SJCRH30 (cell line): ENCODE data around the gene IL6ST. TPM values are rescaled to one million over a fixed set of nuclear protein-coding genes. Genes with fewer than 3 reads are reported as not detected.
A peak's percentile ranks its signal among the peaks of the same experiment; 100 is the strongest.
"Not testable (repeated sequence)": the region's sequence is repeated elsewhere in the genome, so short reads cannot be mapped to it uniquely, and the experiment has no call there.

Source experiments
- DNase-seq, 2 experiments: peaks; one replicate each; pipeline ENCODE4 v3.0.0-alpha.2; 2015 to 2020
- H3K27ac ChIP-seq: fragments of 250-450 bp; sonication (Bioruptor Pico); 2 replicates; pipeline ENCODE4 v1.5.1; 2020; ENCODE audit warnings: mild to moderate bottlenecking, moderate library complexity
- H3K27me3 ChIP-seq: fragments of 250-450 bp; sonication (Bioruptor Pico); 2 replicates; pipeline ENCODE4 v1.5.1; 2020; ENCODE audit warnings: mild to moderate bottlenecking, moderate library complexity
- H3K36me3 ChIP-seq: fragments of 250-450 bp; sonication (Bioruptor Pico); 2 replicates; pipeline ENCODE4 v1.5.1; 2020; ENCODE audit warnings: mild to moderate bottlenecking, moderate library complexity
- H3K4me1 ChIP-seq: fragments of 250-450 bp; sonication (Bioruptor Pico); 2 replicates; pipeline ENCODE4 v1.5.1; 2020; ENCODE audit warnings: mild to moderate bottlenecking, moderate library complexity
- H3K4me3 ChIP-seq: fragments of 250-450 bp; sonication (Bioruptor Pico); 2 replicates; pipeline ENCODE4 v1.5.1; 2020; ENCODE audit warnings: mild to moderate bottlenecking, moderate library complexity
- H3K9me3 ChIP-seq: fragments of 250-450 bp; sonication (Bioruptor Pico); replicated peaks from 2 replicates; pipeline ENCODE4 v1.5.1; 2020; ENCODE audit warnings: mild to moderate bottlenecking, moderate library complexity
- total RNA-seq: library from RNA; depleted of rRNA; stranded (reverse); fragments of >200 nt; shearing (Covaris generic); gene quantifications from 2 replicates; pipeline ENCODE4 v1.2.3, GENCODE V29; 2014

The IL6ST gene
- total RNA-seq, 1 experiment from 2014 or later: 52.5 TPM

DNA sequence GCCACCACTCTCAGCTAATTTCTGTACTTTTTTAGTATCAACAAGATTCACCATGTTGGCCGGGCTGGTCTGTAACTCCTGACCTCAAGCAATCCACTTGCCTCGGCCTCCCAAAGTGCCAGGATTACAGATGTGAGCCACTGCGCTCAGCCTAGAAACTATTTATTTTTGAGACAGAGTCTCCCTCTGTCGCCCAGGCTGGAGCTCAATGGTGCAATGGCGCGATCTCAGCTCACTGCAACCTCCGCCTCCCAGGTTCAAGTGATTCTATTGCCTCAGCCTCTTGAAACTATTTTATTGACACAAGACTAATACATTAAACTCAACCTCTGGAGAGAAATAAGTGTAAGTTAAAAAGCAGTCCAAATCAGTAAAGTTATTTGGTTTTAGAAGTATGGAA is 34.0 kb downstream of the IL6ST start:
- H3K27ac ChIP-seq: no peak overlapping the region
- DNase-seq: no peak
- peaks cover 19% of the 10 kb centered on the region for H3K36me3 ChIP-seq
- H3K27me3 ChIP-seq: no peaks in the 10 kb centered on the region
- no peaks in the 10 kb centered on the region for H3K9me3 ChIP-seq
- H3K4me1 ChIP-seq: no peaks in the 10 kb centered on the region
- H3K4me3 ChIP-seq: no peak overlapping the region

DNA sequence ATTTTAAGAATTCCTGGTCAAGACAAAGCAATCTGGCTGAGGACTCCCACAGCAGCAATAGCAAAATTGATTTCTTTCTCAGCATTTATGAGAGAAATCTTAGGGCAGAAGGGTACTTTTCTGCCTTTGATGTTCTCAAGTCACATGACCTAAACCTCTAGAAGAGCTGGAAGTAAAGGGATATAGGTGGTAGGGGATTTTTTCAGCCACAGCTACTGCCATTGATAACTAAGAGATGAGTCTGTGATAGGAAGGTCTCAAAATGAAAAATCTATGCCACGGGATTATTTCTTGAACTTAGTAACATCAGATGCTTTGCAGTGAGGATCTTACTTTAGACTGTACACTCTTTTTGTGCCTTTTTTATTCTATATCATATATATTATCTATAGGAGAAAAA is 35.6 kb downstream of the IL6ST start:
- Histone ChIP-seq H3K4me1 (no peaks in the 10 kb centered on the region), H3K9me3 (no peaks in the 10 kb centered on the region), H3K36me3 (peaks cover 23% of the 10 kb centered on the region), H3K27me3 (no peaks in the 10 kb centered on the region), H3K27ac (no peak overlapping the region), H3K4me3 (no peak overlapping the region)
- DNase-seq: no peak

- H3K36me3 ChIP-seq, DNase-seq, H3K4me3 ChIP-seq: not testable (repeated sequence)
These were observed 53.6 kb downstream of the IL6ST start for GRCh38 chr5:55941154-55941553.

DNA sequence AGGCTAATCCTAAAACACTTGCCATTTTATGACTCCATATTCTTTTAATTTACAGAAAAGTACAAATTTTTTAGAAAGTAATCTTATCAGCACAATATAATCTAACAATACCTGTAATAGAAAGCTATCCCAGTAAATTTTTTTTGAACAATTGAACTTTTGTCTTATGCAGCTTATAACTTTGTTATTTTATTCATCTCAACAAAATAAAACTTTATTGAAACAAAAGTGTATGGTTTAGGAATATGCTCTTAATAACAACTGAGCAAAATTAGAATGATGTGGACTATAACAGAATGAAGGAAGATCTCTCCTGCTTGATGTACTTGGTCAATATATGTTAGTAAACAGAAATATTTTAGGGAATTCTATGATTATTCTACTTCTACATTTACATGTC is 57.2 kb downstream of the IL6ST start:
- H3K9me3 ChIP-seq, DNase-seq, H3K4me3 ChIP-seq, H3K36me3 ChIP-seq, H3K4me1 ChIP-seq, H3K27me3 ChIP-seq, H3K27ac ChIP-seq: not testable (repeated sequence)

More at GRCh38 chr5:55941154-55941553, 53.6 kb downstream of the IL6ST start:
- H3K9me3 ChIP-seq, H3K27me3 ChIP-seq, H3K27ac ChIP-seq, H3K4me1 ChIP-seq: not testable (repeated sequence)

DNA sequence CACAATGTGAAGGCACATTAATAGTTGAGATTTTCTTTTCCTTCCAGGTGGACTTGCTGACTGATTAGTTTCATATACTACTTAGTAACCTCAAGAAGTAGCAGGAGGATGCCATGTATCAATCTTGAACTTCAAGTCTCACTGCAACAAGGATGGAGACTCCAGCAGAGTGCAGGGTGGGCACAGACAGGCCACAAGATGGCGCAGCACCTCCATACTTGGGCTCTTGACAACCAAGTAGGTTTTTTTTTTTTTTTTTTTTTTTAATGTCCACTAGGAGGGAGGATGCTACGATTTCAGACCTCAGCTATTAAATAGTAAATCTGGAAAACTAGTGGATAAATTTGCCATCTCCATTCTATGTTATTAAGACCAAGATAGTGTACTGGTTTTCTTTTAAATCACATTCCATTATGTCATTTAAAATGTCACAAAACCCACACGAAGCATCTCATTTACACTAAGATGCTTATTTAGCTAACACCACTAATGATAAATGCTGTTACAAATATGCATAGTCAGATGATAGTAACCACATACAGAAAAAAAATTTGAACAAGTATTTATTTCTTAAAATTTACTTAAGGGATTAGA is 58.6 kb downstream of the IL6ST start:
- Histone ChIP-seq H3K9me3 (no peaks in the 10 kb centered on the region), H3K4me1 (no peaks in the 10 kb centered on the region), H3K36me3 (no peaks in the 10 kb centered on the region; the same call in 1 of the 2 replicates), H3K4me3 (no peak overlapping the region), H3K27ac (no peak overlapping the region), H3K27me3 (no peaks in the 10 kb centered on the region)
- DNase-seq: peak; percentile 76 to 84

DNA sequence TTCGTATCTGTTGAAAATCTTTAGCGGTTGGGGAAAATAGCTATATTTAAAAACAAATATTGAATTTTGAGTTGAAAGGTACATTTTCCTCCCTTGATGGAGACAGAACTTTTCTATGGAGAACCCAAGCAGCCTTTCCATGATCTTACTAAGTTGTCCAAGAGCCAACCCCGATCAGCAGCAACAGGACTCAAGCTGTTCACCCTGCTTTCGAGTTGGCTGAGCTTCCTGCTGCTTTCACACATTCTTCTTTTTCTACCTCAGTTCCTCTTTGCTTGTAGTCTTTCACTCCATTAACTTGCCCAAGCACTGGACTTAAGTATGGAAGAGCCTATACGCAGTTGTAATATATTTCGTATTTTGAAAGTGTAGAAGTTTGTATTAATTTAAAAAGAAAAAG is 59.4 kb downstream of the IL6ST start:
- Histone ChIP-seq H3K9me3 (no peaks in the 10 kb centered on the region), H3K27me3 (no peaks in the 10 kb centered on the region), H3K27ac (no peak overlapping the region), H3K4me1 (no peaks in the 10 kb centered on the region), H3K4me3 (no peak overlapping the region), H3K36me3 (no peaks in the 10 kb centered on the region; the same call in 1 of the 2 replicates)
- DNase-seq: no peak

GRCh38 chr5:55934720-55935119 is 60.0 kb downstream of the IL6ST start:
- H3K4me3 ChIP-seq: no peak overlapping the region
- H3K36me3 ChIP-seq: no peaks in the 10 kb centered on the region; the same call in 1 of the 2 replicates
- H3K27ac ChIP-seq: no peak overlapping the region
- no peaks in the 10 kb centered on the region for H3K4me1 ChIP-seq
- H3K27me3 ChIP-seq: no peaks in the 10 kb centered on the region
- no peaks in the 10 kb centered on the region for H3K9me3 ChIP-seq
- DNase-seq: no peak

DNA sequence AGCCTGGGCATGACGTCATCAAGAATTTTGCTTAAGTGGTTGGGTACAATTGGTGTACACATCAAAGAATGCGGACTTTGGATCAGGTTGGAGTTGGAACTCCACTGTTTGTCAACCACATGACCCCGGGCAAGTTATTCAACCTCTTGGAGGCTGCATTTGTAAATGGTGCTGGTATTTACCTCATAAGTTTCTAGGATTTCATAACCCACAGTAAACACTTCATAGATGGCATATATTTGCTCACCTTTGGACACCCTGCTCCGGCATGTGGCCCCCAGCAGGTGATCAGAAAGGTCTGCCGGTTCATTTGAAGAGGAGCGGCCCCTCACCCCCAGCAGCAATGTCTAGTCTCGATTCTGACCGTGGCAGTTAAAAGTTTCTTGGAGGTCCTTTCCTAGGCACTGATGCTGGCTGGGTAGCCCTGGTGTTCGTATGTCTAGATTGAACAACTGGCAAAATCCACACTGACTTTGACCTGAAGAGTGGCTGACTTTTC is 60.6 kb downstream of the IL6ST start:
- H3K36me3 ChIP-seq: no peaks in the 10 kb centered on the region; the same call in 1 of the 2 replicates
- DNase-seq: no peak
- no peaks in the 10 kb centered on the region for H3K27me3 ChIP-seq

DNA sequence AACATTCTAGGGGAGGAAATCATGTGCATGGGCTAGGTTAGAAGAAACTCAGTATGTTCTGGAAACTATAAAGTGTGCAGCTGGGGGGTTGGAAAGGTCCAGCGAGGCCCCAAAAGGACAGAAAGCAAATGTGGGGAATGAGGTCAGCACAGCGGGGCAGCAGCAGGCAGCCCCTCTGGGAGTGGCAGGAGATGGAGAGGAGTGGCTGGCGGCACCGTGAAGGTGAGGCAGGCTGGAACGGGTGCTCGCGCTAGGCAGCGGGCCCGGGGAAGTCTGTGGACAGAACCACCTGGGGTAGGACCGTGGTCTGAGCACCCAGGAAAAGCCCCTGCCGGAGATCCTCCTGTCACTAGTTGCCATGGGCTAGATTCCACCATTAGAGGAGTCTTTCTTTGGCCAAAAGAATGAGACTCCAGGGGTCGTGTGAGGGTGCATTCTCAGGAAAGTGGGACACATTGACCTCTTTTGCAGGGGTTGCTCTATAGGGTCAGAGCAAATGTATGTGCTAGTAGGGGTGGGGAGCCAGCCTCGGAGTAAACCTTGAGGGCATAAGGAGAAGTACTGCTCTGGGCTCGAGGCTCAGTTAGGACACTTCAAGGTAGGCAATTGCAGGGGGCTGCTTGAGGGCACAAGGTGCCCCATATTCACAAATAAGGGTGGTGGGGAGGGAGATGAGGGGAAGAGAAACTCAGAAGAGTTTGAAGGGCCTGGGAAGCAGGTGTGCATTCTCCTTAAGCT is 61.2 kb downstream of the IL6ST start:
- H3K4me3 ChIP-seq: no peak overlapping the region

More for the DNA sequence above, 60.6 kb downstream of the IL6ST start:
- H3K9me3 ChIP-seq: no peaks in the 10 kb centered on the region
- no peaks in the 10 kb centered on the region for H3K4me1 ChIP-seq
- no peak overlapping the region for H3K4me3 ChIP-seq
- H3K27ac ChIP-seq: no peak overlapping the region

GRCh38 chr5:55932700-55933099 is 62.1 kb downstream of the IL6ST start:
- Histone ChIP-seq H3K36me3 (no peaks in the 10 kb centered on the region), H3K4me3 (no peak overlapping the region), H3K27ac (no peak overlapping the region), H3K4me1 (no peaks in the 10 kb centered on the region), H3K27me3 (no peaks in the 10 kb centered on the region), H3K9me3 (no peaks in the 10 kb centered on the region)
- DNase-seq: no peak

More for the DNA sequence above, 61.2 kb downstream of the IL6ST start:
- Histone ChIP-seq H3K9me3 (no peaks in the 10 kb centered on the region), H3K36me3 (no peaks in the 10 kb centered on the region), H3K27ac (no peak overlapping the region), H3K27me3 (no peaks in the 10 kb centered on the region), H3K4me1 (no peaks in the 10 kb centered on the region)
- no peak for DNase-seq

- Histone ChIP-seq H3K9me3 (no peaks in the 10 kb centered on the region), H3K36me3 (no peaks in the 10 kb centered on the region), H3K27ac (no peak overlapping the region)
These were observed 65.6 kb downstream of the IL6ST start for GRCh38 chr5:55929020-55929799.

GRCh38 chr5:55927861-55928655 is 66.7 kb downstream of the IL6ST start:
- Histone ChIP-seq H3K9me3 (no peaks in the 10 kb centered on the region), H3K27me3 (no peaks in the 10 kb centered on the region), H3K4me1 (no peaks in the 10 kb centered on the region), H3K27ac (no peak overlapping the region), H3K36me3 (no peaks in the 10 kb centered on the region), H3K4me3 (no peak overlapping the region)
- peak in 1 of 2 experiments; percentile 9 for DNase-seq

More at GRCh38 chr5:55929020-55929799, 65.6 kb downstream of the IL6ST start:
- no peak overlapping the region for H3K4me3 ChIP-seq
- no peaks in the 10 kb centered on the region for H3K4me1 ChIP-seq
- no peaks in the 10 kb centered on the region for H3K27me3 ChIP-seq
- no peak for DNase-seq

DNA sequence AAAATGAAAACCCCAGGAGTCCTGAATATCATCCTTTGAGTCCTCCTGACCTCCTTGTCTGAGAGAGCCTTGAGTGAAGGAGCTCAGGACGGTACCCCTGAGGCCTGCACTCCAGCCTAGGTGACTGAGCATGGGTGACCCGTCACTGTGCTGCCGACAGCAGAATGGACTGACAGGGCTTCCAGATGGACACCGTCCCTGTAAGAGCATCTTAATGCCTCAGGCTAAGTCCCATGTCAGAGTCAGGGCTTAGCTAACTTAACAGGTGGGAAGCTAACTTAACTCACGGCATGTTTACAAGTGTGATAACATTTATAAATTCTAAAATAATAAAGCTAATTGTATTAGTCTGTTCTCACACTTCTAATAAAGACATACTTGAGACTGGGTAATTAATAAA is 68.3 kb downstream of the IL6ST start:
- H3K27me3 ChIP-seq: no peaks in the 10 kb centered on the region
- H3K4me3 ChIP-seq: no peak overlapping the region
- no peak for DNase-seq

GRCh38 chr5:55925712-55926111 is 69.1 kb downstream of the IL6ST start:
- no peak for DNase-seq
- no peak overlapping the region for H3K4me3 ChIP-seq
- H3K9me3 ChIP-seq: no peaks in the 10 kb centered on the region
- H3K27ac ChIP-seq: no peak overlapping the region
- H3K4me1 ChIP-seq: no peaks in the 10 kb centered on the region
- no peaks in the 10 kb centered on the region for H3K36me3 ChIP-seq
- no peaks in the 10 kb centered on the region for H3K27me3 ChIP-seq

More for the DNA sequence above, 68.3 kb downstream of the IL6ST start:
- no peaks in the 10 kb centered on the region for H3K9me3 ChIP-seq
- H3K4me1 ChIP-seq: no peaks in the 10 kb centered on the region
- no peak overlapping the region for H3K27ac ChIP-seq
- H3K36me3 ChIP-seq: no peaks in the 10 kb centered on the region
